Neuronal stem cell (in vitro differentiated cells): ENCODE results near the gene SLC6A13.

Experiments used
- DNase-seq: peaks from one replicate; pipeline ENCODE4 v3.0.0-alpha.2; 2013; ENCODE audit warnings: low spot score
- H2AFZ ChIP-seq: one replicate; pipeline ENCODE4 v1.6.1; 2013; ENCODE audit warnings: mild to moderate bottlenecking, low read length, inconsistent platforms
- H2AK5ac ChIP-seq: 2 replicates; pipeline ENCODE4 v1.6.1; 2013; ENCODE audit warnings: low read depth, mild to moderate bottlenecking, inconsistent platforms, low read length, moderate library complexity, mixed read lengths
- H2BK120ac ChIP-seq: 2 replicates; pipeline ENCODE4 v1.6.1; 2013; ENCODE audit warnings: low read depth, mild to moderate bottlenecking, inconsistent platforms, low read length, moderate library complexity, mixed read lengths
- H2BK12ac ChIP-seq: one replicate; pipeline ENCODE4 v1.6.1; 2013; ENCODE audit warnings: low read length, inconsistent platforms
- H2BK15ac ChIP-seq: 2 replicates; pipeline ENCODE4 v1.6.1; 2013; ENCODE audit warnings: mild to moderate bottlenecking, low read length, inconsistent platforms, mixed read lengths
- H2BK5ac ChIP-seq: one replicate; pipeline ENCODE4 v1.6.1; 2013; ENCODE audit warnings: inconsistent platforms, mild to moderate bottlenecking, low read length, moderate library complexity
- H3K14ac ChIP-seq: one replicate; pipeline ENCODE4 v1.6.1; 2013; ENCODE audit warnings: low read length, inconsistent platforms
- H3K18ac ChIP-seq: 2 replicates; pipeline ENCODE4 v1.6.1; 2013; ENCODE audit warnings: low read length, inconsistent platforms
- H3K23ac ChIP-seq: 2 replicates; pipeline ENCODE4 v1.6.1; 2013; ENCODE audit warnings: low read depth, mild to moderate bottlenecking, mixed read lengths, low read length, inconsistent platforms; ENCODE audit not compliant: poor library complexity
- H3K27ac ChIP-seq: replicated peaks from 3 replicates; pipeline ENCODE4 v1.5.1; 2013; ENCODE audit warnings: low read length, inconsistent platforms
- H3K27me3 ChIP-seq, 3 experiments: 2 replicates each; pipeline ENCODE4 v1.6.1; 2013; ENCODE audit warnings: low read length in 3 of 3, mild to moderate bottlenecking in 2 of 3, inconsistent platforms in 1 of 3, low read depth in 1 of 3, mixed read lengths in 1 of 3, moderate library complexity in 1 of 3; ENCODE audit not compliant: control insufficient read depth in 3 of 3, insufficient read depth in 3 of 3
- H3K36me3 ChIP-seq, 2 donors: replicated peaks in 1 of 2; 2 replicates each; pipeline ENCODE4 v1.6.1; 2013; ENCODE audit warnings: low read length in 2 of 2; ENCODE audit not compliant: control insufficient read depth in 2 of 2, insufficient read depth in 2 of 2
- H3K4ac ChIP-seq: 2 replicates; pipeline ENCODE4 v1.6.1; 2013; ENCODE audit warnings: inconsistent platforms, mild to moderate bottlenecking, low read length, moderate library complexity
- H3K4me1 ChIP-seq, 2 donors: 1 replicate in 1 of 2; 2 replicates in 1 of 2; pipeline ENCODE4 v1.6.1; 2013; ENCODE audit warnings: low read length in 2 of 2, low read depth in 1 of 2; ENCODE audit not compliant: control insufficient read depth in 2 of 2, insufficient read depth in 1 of 2
- H3K4me2 ChIP-seq: one replicate; pipeline ENCODE4 v1.6.1; 2013; ENCODE audit warnings: mild to moderate bottlenecking, low read length, inconsistent platforms; ENCODE audit not compliant: insufficient read depth, poor library complexity, severe bottlenecking
- H3K4me3 ChIP-seq, 2 donors: 2 replicates each; pipeline ENCODE4 v1.5.1; 2013; ENCODE audit warnings: low read length in 2 of 2, mild to moderate bottlenecking in 2 of 2, inconsistent platforms in 1 of 2, moderate library complexity in 1 of 2
- H3K79me1 ChIP-seq: one replicate; pipeline ENCODE4 v1.6.1; 2013; ENCODE audit warnings: low read depth, mild to moderate bottlenecking, inconsistent platforms, low read length, moderate library complexity
- H3K9ac ChIP-seq: one replicate; pipeline ENCODE4 v1.6.1; 2013; ENCODE audit warnings: mild to moderate bottlenecking, low read depth, low read length, inconsistent platforms; ENCODE audit not compliant: poor library complexity
- H3K9me3 ChIP-seq, 2 donors: replicated peaks in 1 of 2; 2 replicates each; pipeline versions ENCODE3 to v1.6.1; 2013; ENCODE audit warnings: low read length in 2 of 2, mild to moderate bottlenecking in 2 of 2, inconsistent platforms in 1 of 2, low read depth in 1 of 2, mixed read lengths in 1 of 2, moderate library complexity in 1 of 2; ENCODE audit not compliant: control insufficient read depth in 2 of 2, insufficient read depth in 1 of 2
- H4K8ac ChIP-seq: one replicate; pipeline ENCODE4 v1.6.1; 2013; ENCODE audit warnings: low read depth, mild to moderate bottlenecking, inconsistent platforms, low read length, moderate library complexity
- H4K91ac ChIP-seq: one replicate; pipeline ENCODE4 v1.6.1; 2013; ENCODE audit warnings: low read length, low read depth, mild to moderate bottlenecking, inconsistent platforms; ENCODE audit not compliant: poor library complexity
- whole genome bisulfite sequencing, 2 donors: extraction: QIAGEN DNeasy Blood & Tissue Kit; methylation state at CpG; one replicate each; pipeline ENCODE4 v1.1.7; 2013; ENCODE audit warnings: missing lambda C conversion rate in 2 of 2, mixed read lengths in 1 of 2; ENCODE audit not compliant: insufficient read length in 2 of 2, insufficient replicate concordance in 1 of 2; ENCODE audit errors: extremely low coverage in 2 of 2; 5-methylcytosine and 5-hydroxymethylcytosine counted together

SLC6A13 gene

DNA sequence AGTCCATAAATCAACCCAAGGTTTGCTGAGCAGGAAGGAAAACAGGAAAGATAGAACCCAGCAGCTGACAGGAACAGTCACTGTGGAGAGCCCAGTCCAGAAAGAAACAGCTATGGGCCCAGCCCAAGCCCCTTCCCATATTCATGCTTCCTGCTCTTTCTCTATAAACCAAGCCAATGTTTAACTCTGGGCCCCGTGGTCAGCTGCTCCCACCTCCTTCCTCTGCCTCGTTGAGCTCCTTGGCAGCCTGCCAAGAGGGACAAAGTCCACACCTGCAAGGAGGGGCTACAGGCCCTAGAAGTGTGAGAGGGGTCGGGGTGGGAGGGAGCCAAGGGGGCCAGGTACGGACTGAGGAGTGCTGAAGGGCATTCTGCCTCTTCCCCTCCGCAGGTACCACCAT lies 10.0 kb downstream of the SLC6A13 start:
- H3K14ac ChIP-seq, result no peak overlapping the region
- no peak overlapping the region for H2BK15ac ChIP-seq
- WGBS, 2 donors, result no CpG with 5 or more reads among the region's 5 CpGs
- no peak overlapping the region for H4K8ac ChIP-seq
- H2AFZ ChIP-seq, result no peak overlapping the region
- no peaks in the 10 kb centered on the region for H3K79me1 ChIP-seq
- H3K4me3 ChIP-seq, result no peak overlapping the region
- no peak overlapping the region for H3K9ac ChIP-seq
- H4K91ac ChIP-seq, result no peak overlapping the region
- DNase-seq, result no peak
- no peak overlapping the region for H3K4me2 ChIP-seq
- no peak overlapping the region for H3K18ac ChIP-seq
- no peak overlapping the region for H2BK120ac ChIP-seq
- H3K9me3 ChIP-seq, result no peaks in the 10 kb centered on the region
- H2BK5ac ChIP-seq, result no peak overlapping the region
- no peak overlapping the region for H2BK12ac ChIP-seq
- H3K4ac ChIP-seq, result no peak overlapping the region
- H3K23ac ChIP-seq, result no peak overlapping the region
- H3K27me3 ChIP-seq, result peaks cover 0 to 16% (median 0%) of the 10 kb centered on the region in 3 experiments
- H3K27ac ChIP-seq, result no peak overlapping the region
- no peaks in the 10 kb centered on the region for H3K36me3 ChIP-seq
- H3K4me1 ChIP-seq, result peaks cover 0 to 2% of the 10 kb centered on the region in 2 donors
- no peak overlapping the region for H2AK5ac ChIP-seq

DNA sequence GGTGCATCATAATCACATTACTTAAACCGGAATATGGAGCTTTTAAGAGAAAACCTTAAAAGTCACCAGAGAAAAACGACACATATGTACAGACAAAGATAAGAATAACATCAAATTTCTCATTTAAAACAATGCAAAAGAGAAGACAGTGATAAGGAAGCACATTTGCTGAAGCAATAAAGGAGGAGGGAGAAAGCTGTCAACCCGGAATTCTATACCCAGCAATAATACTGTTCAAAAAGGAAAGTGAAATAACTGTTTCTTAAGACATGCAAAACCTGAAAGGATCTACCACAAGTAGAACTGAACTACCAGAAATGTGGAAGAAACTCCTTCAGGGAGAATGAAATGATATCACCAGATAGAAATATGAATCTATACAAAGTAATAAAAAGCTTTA lies 15.4 kb downstream of the SLC6A13 start:
- Histone ChIP-seq H2BK120ac (no peak overlapping the region), H4K8ac (no peak overlapping the region), H3K4ac (no peak overlapping the region), H2AFZ (no peak overlapping the region), H3K4me1 (no peaks in the 10 kb centered on the region), H3K23ac (no peak overlapping the region), H3K9me3 (no peaks in the 10 kb centered on the region), H3K27ac (no peak overlapping the region), H3K27me3 (peaks cover 0 to 3% (median 0%) of the 10 kb centered on the region in 3 experiments), H3K79me1 (no peaks in the 10 kb centered on the region), H3K36me3 (no peaks in the 10 kb centered on the region), H2BK5ac (no peak overlapping the region), H4K91ac (no peak overlapping the region), H3K4me3 (no peak overlapping the region), H2BK15ac (no peak overlapping the region), H3K9ac (no peak overlapping the region), H2BK12ac (no peak overlapping the region), H3K4me2 (no peak overlapping the region), H2AK5ac (no peak overlapping the region), H3K18ac (no peak overlapping the region), H3K14ac (no peak overlapping the region)
- no CpG with 5 or more reads among the region's 3 CpGs for WGBS, 2 donors
- DNase-seq, result no peak

DNA sequence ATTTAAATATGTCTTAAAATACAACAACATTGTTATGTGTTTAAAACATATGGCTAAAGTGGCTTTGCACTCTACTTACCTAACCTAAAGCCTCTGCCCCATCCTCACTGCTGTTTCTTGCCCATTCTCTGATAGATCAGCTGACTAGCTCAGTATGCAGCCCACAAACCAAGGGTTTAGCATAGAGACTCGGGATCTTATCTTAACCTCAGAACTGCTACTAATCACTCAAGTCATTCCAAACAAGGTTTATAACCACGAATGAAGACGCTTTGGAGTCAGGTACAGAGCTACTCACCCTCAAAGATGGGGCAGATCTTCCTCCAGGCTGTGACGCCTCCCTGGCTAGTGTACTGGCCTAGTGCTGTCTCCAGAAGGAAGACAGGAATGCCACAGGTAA lies 19.3 kb downstream of the SLC6A13 start:
- Histone ChIP-seq H3K79me1 (no peaks in the 10 kb centered on the region), H2BK15ac (no peak overlapping the region), H2BK5ac (no peak overlapping the region), H3K4me1 (no peaks in the 10 kb centered on the region), H3K9ac (no peak overlapping the region), H4K8ac (no peak overlapping the region), H3K23ac (no peak overlapping the region), H3K4ac (no peak overlapping the region), H4K91ac (no peak overlapping the region), H3K9me3 (no peaks in the 10 kb centered on the region), H2AFZ (no peak overlapping the region), H3K36me3 (no peaks in the 10 kb centered on the region), H2BK12ac (no peak overlapping the region), H2BK120ac (no peak overlapping the region), H3K27ac (no peak overlapping the region), H3K4me2 (no peak overlapping the region), H3K27me3 (peaks cover 0 to 3% (median 0%) of the 10 kb centered on the region in 3 experiments), H3K14ac (no peak overlapping the region), H3K4me3 (no peak overlapping the region), H3K18ac (no peak overlapping the region), H2AK5ac (no peak overlapping the region)
- DNase-seq, result no peak
- WGBS, 2 donors, result no CpG with 5 or more reads among the region's 4 CpGs

DNA sequence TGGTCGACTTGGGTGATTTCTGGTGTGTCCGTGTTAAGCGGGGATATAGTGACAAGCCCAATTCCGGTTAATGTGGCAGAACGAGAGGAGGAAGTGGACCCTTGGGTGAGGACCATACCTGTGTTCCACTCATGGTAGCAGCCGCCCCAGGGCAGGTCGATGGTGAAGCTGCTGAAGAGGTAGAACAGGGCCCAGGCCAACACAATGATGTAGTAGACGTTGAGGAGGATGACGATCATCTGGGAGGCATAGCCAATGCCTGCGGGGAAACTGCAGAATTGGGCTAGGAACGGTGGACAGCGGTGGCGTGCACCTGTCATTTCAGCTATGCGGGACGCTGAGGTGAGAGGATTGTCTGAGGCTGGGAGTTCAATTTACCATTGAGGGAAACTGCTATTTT lies 20.1 kb downstream of the SLC6A13 start:
- WGBS, 2 donors, result no CpG with 5 or more reads among the region's 15 CpGs
- H2BK120ac ChIP-seq, result no peak overlapping the region
- no peak overlapping the region for H3K18ac ChIP-seq
- H4K91ac ChIP-seq, result no peak overlapping the region
- H2AFZ ChIP-seq, result no peak overlapping the region
- no peak overlapping the region for H3K27ac ChIP-seq
- H3K4me2 ChIP-seq, result no peak overlapping the region
- H3K23ac ChIP-seq, result peak overlapping the region; percentile 16
- peak overlapping the region; percentile 59 for H3K14ac ChIP-seq
- no peak overlapping the region for H2BK15ac ChIP-seq
- H3K27me3 ChIP-seq, result peaks cover 0 to 3% (median 0%) of the 10 kb centered on the region in 3 experiments
- peak overlapping the region; percentile 38 for H3K9ac ChIP-seq
- no peaks in the 10 kb centered on the region for H3K4me1 ChIP-seq
- H3K4ac ChIP-seq, result no peak overlapping the region
- H2AK5ac ChIP-seq, result no peak overlapping the region
- no peak for DNase-seq
- H3K4me3 ChIP-seq, result peak overlapping the region in 1 of 2 donors; percentile 27
- no peak overlapping the region for H2BK5ac ChIP-seq
- no peak overlapping the region for H4K8ac ChIP-seq
- H2BK12ac ChIP-seq, result no peak overlapping the region
- H3K36me3 ChIP-seq, result no peaks in the 10 kb centered on the region
- no peaks in the 10 kb centered on the region for H3K79me1 ChIP-seq
- no peaks in the 10 kb centered on the region for H3K9me3 ChIP-seq
